Progenitor cell of endocrine pancreas (in vitro differentiated cells): Measurements from ENCODE around the gene SPATA3. TPM values are rescaled to one million over a fixed set of nuclear protein-coding genes. Genes with fewer than 3 reads are reported as not detected.

Source experiments
- DNase-seq: peaks from one replicate; pipeline ENCODE4 v3.0.0; 2021; ENCODE audit warnings: low spot score; ENCODE audit not compliant: unreplicated experiment
- H3K27ac Mint-ChIP-seq: 2 replicates; pipeline ENCODE4 v1.8.0; 2021; ENCODE audit warnings: mild to moderate bottlenecking, moderate library complexity, mixed read lengths
- H3K27me3 Mint-ChIP-seq: 2 replicates; pipeline ENCODE4 v1.8.0; 2021; ENCODE audit warnings: mixed read lengths
- H3K36me3 Mint-ChIP-seq: 2 replicates; pipeline ENCODE4 v1.8.0; 2022; ENCODE audit warnings: mixed read lengths; ENCODE audit not compliant: insufficient read depth
- H3K4me1 Mint-ChIP-seq: 2 replicates; pipeline ENCODE4 v1.8.0; 2021; ENCODE audit warnings: low read depth, mixed read lengths
- H3K4me3 Mint-ChIP-seq: 2 replicates; pipeline ENCODE4 v1.8.0; 2021; ENCODE audit warnings: low read depth, mild to moderate bottlenecking, moderate library complexity, mixed read lengths
- H3K9me3 Mint-ChIP-seq: 2 replicates; pipeline ENCODE4 v1.8.0; 2021; ENCODE audit warnings: low read depth, mixed read lengths
- CTCF ChIP-seq: fragments of 200-600 bp; sonication (generic); IDR thresholded peaks from one replicate; pipeline ENCODE4 v1.5.0; 2021; ENCODE audit warnings: antibody characterized with exemption, mild to moderate bottlenecking; ENCODE audit not compliant: unreplicated experiment
- total RNA-seq: library from RNA; stranded (reverse); gene quantifications from 2 replicates; pipeline ENCODE4 v1.2.1, GENCODE V29; 2021

The SPATA3 gene
- total RNA-seq, 1 donor from 2014 or later: not detected

DNA sequence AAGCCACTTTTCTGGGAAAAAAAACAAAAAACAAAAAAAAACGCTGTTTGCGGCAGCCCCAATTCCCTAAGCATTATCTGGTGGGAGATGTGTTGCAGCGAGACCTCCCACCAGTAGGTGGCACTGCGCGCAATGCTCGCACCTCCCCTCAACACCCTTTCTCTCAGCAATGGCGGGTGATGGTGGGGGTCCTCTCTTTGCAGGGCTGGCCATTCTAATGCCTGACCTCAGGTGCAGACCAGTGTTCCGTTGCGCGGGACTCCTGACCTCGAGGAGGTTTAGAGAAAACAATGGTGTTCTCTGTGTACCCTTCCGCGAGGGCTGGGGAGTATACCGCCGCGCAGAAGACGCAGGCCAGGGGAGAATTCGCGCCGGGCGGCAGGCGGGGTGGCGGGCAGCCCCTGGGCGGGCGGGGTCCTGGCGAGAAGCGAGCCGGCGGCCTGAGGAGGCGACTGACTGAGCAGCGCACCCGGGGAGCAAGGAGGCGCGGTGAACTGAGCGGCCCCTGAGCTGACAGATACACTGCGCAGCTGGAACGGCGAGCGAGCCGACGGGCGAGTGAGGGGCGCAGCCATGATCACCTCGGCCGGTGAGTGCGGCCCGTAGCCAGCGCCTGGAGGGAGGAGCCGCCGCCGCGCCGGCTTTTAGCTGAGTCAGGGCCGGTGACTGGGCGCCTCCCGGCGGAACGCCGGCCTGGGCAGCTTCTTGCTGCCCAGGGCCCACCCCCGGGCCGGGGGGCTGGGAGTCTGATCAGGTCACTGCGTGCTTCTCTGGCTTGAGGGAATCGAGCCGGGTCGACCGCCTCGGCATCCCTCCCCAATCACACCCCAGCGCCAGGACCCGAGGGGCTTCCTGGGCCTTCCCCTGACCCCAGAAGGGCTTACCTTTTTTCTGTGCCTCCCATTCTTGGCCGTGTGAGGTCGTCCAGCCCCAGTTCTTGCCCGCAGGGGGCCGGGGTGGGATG is 60.8 kb downstream of the SPATA3 start, which contains the start of gene PSMD1:
Gene PSMD1, plus strand, starts transcription at position 415 of the 964 bp plus-strand sequence. Its CDS starts 159 bp downstream, at position 574.
- H3K9me3 Mint-ChIP-seq: no peaks in the 10 kb centered on the region
- H3K4me3 Mint-ChIP-seq: peak within 1 kb of the TSS; percentile 96
- peak; percentile 86 for DNase-seq
- H3K36me3 Mint-ChIP-seq: peaks cover 3% of the 10 kb centered on the region
- H3K27ac Mint-ChIP-seq: peak within 1 kb of the TSS; percentile 100
- TF ChIP-seq CTCF: peak; percentile 92
- peaks cover 34% of the 10 kb centered on the region for H3K4me1 Mint-ChIP-seq
- H3K27me3 Mint-ChIP-seq: peaks cover 4% of the 10 kb centered on the region

- H3K36me3 Mint-ChIP-seq: peaks cover 7% of the 10 kb centered on the region
- H3K27ac Mint-ChIP-seq: peak overlapping the region; percentile 100
- TF ChIP-seq CTCF: no peak
- peaks cover 4% of the 10 kb centered on the region for H3K27me3 Mint-ChIP-seq
- H3K9me3 Mint-ChIP-seq: no peaks in the 10 kb centered on the region
- H3K4me1 Mint-ChIP-seq: peaks cover 27% of the 10 kb centered on the region
- H3K4me3 Mint-ChIP-seq: peak overlapping the region; percentile 96
- no peak for DNase-seq
These were observed 61.7 kb downstream of the SPATA3 start for GRCh38 chr2:231057590-231057989.

Other genes starting within 250 kb of the SPATA3 start
- 169 and 174 TPM in 2 replicates for gene ITM2C, start 131.2 kb upstream of the SPATA3 start, total RNA-seq
- gene GPR55, start 70.9 kb upstream of the SPATA3 start, total RNA-seq: not detected in 2 replicates
- 9.7 and 11.1 TPM in 2 replicates for gene C2orf72, start 41.4 kb downstream of the SPATA3 start, total RNA-seq
- 99.0 and 103 TPM in 2 replicates for gene PSMD1, start 60.7 kb downstream of the SPATA3 start, total RNA-seq
- gene HTR2B, start 128.9 kb downstream of the SPATA3 start, total RNA-seq: not detected in 2 replicates
- gene ARMC9, start 202.5 kb downstream of the SPATA3 start, total RNA-seq: 40.8 and 41.3 TPM in 2 replicates